ENCODE results near the gene ABHD6. TPM values are rescaled to one million over a fixed set of nuclear protein-coding genes. Genes with fewer than 3 reads are reported as not detected.

ABHD6 gene
- total RNA-seq, 1 experiment from 2014 or later: 5.7 TPM

DNA sequence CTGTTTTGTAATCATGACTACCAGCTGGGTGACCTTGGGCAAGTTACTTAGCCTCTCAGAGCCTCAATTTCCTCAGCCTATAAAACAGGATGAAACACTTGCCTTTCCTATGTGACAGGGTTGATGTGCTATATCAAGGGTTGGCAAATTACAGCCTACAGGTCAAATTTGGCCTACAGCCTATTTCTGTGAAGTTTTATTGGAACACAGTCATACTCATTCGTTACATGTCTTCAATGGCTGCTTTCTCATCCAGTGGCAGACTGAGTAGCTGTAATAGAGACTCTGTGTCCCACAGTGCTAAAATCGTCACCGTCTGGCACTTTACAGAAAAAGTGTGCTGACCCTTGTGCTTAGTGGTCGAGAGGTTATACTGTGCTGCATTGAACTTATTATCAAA is 16.6 kb downstream of the ABHD6 start:
- no TSS peak for BruUV-seq (replicated peaks)
- Mint-ChIP-seq H3K27ac (ENCODE audit: unreplicated experiment) (no peak overlapping the region), H3K4me1 (ENCODE audit: low read depth, unreplicated experiment) (peaks cover 8% of the 10 kb centered on the region), H3K4me3 (ENCODE audit: low read depth, unreplicated experiment) (no peak overlapping the region), H3K9me3 (ENCODE audit: low read depth, unreplicated experiment) (no peaks in the 10 kb centered on the region), H3K27me3 (ENCODE audit: unreplicated experiment) (no peaks in the 10 kb centered on the region), H3K36me3 (ENCODE audit: insufficient read depth, unreplicated experiment) (no peaks in the 10 kb centered on the region)
- no peak for DNase-seq
- CTCF ChIA-PET: no interaction called here
- TF ChIP-seq CTCF (IDR thresholded peaks at IDR 0.05; ENCODE audit: unreplicated experiment): no peak
- intact Hi-C loops (cut with micrococcal nuclease; ENCODE audit: unreplicated experiment): no loop called here

- no peaks in the 10 kb centered on the region for H3K4me1 Mint-ChIP-seq (ENCODE audit: low read depth, unreplicated experiment)
- H3K4me3 Mint-ChIP-seq (ENCODE audit: low read depth, unreplicated experiment): no peak overlapping the region
- TF ChIP-seq CTCF (IDR thresholded peaks at IDR 0.05; ENCODE audit: unreplicated experiment): no peak
- H3K27me3 Mint-ChIP-seq (ENCODE audit: unreplicated experiment): no peaks in the 10 kb centered on the region
- BruUV-seq (replicated peaks): no TSS peak
- H3K9me3 Mint-ChIP-seq (ENCODE audit: low read depth, unreplicated experiment): no peaks in the 10 kb centered on the region
- DNase-seq: no peak
- no peak overlapping the region for H3K27ac Mint-ChIP-seq (ENCODE audit: unreplicated experiment)
- intact Hi-C loops (cut with micrococcal nuclease; ENCODE audit: unreplicated experiment): no loop called here
- H3K36me3 Mint-ChIP-seq (ENCODE audit: insufficient read depth, unreplicated experiment): no peaks in the 10 kb centered on the region
- CTCF ChIA-PET: no interaction called here
Observed at GRCh38 chr3:58256061-58256460, 18.5 kb downstream of the ABHD6 start.

DNA sequence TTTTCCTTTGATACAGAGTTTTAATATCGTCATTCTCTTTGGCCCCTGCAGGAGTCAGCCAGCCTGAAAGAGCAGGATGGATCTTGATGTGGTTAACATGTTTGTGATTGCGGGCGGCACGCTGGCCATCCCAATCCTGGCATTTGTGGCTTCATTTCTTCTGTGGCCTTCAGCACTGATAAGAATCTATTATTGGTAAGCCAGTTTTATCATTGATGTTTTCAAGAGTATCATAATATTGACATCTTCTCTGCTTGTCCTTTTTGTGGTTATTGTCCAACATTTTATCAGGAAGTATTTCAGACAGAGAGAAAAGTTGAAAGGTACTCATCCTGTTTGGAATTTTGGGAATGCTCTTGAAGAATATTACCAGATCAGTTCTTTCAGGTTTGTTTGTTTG is 18.9 kb downstream of the ABHD6 start:
- Mint-ChIP-seq H3K4me1 (ENCODE audit: low read depth, unreplicated experiment) (no peaks in the 10 kb centered on the region), H3K27me3 (ENCODE audit: unreplicated experiment) (no peaks in the 10 kb centered on the region), H3K4me3 (ENCODE audit: low read depth, unreplicated experiment) (no peak overlapping the region), H3K9me3 (ENCODE audit: low read depth, unreplicated experiment) (no peaks in the 10 kb centered on the region), H3K27ac (ENCODE audit: unreplicated experiment) (no peak overlapping the region), H3K36me3 (ENCODE audit: insufficient read depth, unreplicated experiment) (no peaks in the 10 kb centered on the region)
- CTCF ChIA-PET: no interaction called here
- BruUV-seq (replicated peaks): no TSS peak
- no peak for DNase-seq
- intact Hi-C loops (cut with micrococcal nuclease; ENCODE audit: unreplicated experiment): no loop called here
- TF ChIP-seq CTCF (IDR thresholded peaks at IDR 0.05; ENCODE audit: unreplicated experiment): no peak

- Mint-ChIP-seq H3K27ac (ENCODE audit: unreplicated experiment) (no peak overlapping the region), H3K4me3 (ENCODE audit: low read depth, unreplicated experiment) (no peak overlapping the region), H3K36me3 (ENCODE audit: insufficient read depth, unreplicated experiment) (no peaks in the 10 kb centered on the region), H3K4me1 (ENCODE audit: low read depth, unreplicated experiment) (no peaks in the 10 kb centered on the region), H3K27me3 (ENCODE audit: unreplicated experiment) (no peaks in the 10 kb centered on the region), H3K9me3 (ENCODE audit: low read depth, unreplicated experiment) (no peaks in the 10 kb centered on the region)
- no peak for DNase-seq
- CTCF ChIA-PET: no interaction called here
- BruUV-seq (replicated peaks): no TSS peak
- intact Hi-C loops (cut with micrococcal nuclease; ENCODE audit: unreplicated experiment): no loop called here
- TF ChIP-seq CTCF (IDR thresholded peaks at IDR 0.05; ENCODE audit: unreplicated experiment): no peak
Observed at GRCh38 chr3:58258392-58259055, 20.9 kb downstream of the ABHD6 start.

Data from Calu3 (cell line).